ENCODE results near the gene SRPK1.

DNA sequence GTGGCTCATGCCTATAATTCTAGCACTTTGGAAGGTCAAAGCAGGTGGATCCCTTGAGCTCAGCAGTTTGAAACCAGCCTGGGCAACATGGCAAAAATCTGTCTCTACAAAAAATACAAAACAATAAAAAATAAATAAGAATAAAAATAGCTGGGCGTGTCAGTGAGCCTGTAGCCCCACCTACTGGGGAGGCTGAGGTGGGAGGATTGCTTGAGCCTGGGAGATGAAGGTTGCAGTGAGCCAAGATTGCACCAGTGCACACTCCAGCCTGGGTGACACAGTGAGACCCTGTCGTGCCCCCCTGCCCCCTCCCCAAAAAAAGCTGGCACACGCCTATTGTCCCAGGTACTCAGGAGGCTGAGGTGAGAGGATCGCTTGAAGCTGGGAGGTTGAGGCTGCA lies 35.1 kb upstream of the SRPK1 start:
- TF ChIP-seq, protein P1, sequence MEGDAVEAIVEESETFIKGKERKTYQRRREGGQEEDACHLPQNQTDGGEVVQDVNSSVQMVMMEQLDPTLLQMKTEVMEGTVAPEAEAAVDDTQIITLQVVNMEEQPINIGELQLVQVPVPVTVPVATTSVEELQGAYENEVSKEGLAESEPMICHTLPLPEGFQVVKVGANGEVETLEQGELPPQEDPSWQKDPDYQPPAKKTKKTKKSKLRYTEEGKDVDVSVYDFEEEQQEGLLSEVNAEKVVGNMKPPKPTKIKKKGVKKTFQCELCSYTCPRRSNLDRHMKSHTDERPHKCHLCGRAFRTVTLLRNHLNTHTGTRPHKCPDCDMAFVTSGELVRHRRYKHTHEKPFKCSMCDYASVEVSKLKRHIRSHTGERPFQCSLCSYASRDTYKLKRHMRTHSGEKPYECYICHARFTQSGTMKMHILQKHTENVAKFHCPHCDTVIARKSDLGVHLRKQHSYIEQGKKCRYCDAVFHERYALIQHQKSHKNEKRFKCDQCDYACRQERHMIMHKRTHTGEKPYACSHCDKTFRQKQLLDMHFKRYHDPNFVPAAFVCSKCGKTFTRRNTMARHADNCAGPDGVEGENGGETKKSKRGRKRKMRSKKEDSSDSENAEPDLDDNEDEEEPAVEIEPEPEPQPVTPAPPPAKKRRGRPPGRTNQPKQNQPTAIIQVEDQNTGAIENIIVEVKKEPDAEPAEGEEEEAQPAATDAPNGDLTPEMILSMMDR (IDR thresholded peaks at IDR 0.05; ENCODE audit: low read length) = no peak; the same call in 1 of the 2 replicates
- TF ChIP-seq EZH2phosphoT487 (IDR thresholded peaks at IDR 0.05; ENCODE audit: low read length) (no peak), EZH2 (optimal IDR thresholded peaks at IDR 0.05; ENCODE audit: low read depth, low read length) (no peak)
